ENCODE results near the gene PLCD4. TPM values are rescaled to one million over a fixed set of nuclear protein-coding genes. Genes with fewer than 3 reads are reported as not detected.

The PLCD4 gene
- total RNA-seq, 1 experiment from 2014 or later = 0.24 TPM

GRCh38 chr2:218645126-218645525, 37.4 kb downstream of the PLCD4 start:
- CTCF ChIA-PET = no interaction called here
- no peak overlapping the region for H3K27ac ChIP-seq (ENCODE audit: low read depth, low read length, poor library complexity, severe bottlenecking)
- intact Hi-C loops (cut with micrococcal nuclease; ENCODE audit: unreplicated experiment) = loop anchor here (5.0 kb wide), 2 partner anchors 238 to 353 kb away; partner anchors contain the start of gene TMBIM1

GRCh38 chr2:218648088-218648786, 40.5 kb downstream of the PLCD4 start:
- no peaks in the 10 kb centered on the region for H3K27me3 ChIP-seq (replicated peaks; ENCODE audit: insufficient read depth, low read depth, low read length, poor library complexity)
- intact Hi-C loops (cut with micrococcal nuclease; ENCODE audit: unreplicated experiment) = loop anchor here (1.0 to 5.0 kb wide), 3 partner anchors 241 to 376 kb away; partner anchors contain the start of gene TMBIM1
- no peak overlapping the region for H3K27ac ChIP-seq (ENCODE audit: low read depth, low read length, poor library complexity, severe bottlenecking)
- ChIA-PET CTCF (interaction anchor here (0.6 kb wide), 1 partner anchor 23 kb away, joined by 3 read pairs; the partner anchor contains the start of genes RNF25 and STK36), POLR2A (ENCODE audit: low non-redundant PET) (interaction anchor here (0.6 kb wide), 1 partner anchor 35 kb away, joined by 5 read pairs; no protein-coding TSS in a partner anchor)
- H3K4me3 ChIP-seq (ENCODE audit: low read depth, low read length, poor library complexity, severe bottlenecking) = no peak overlapping the region
- no peaks in the 10 kb centered on the region for H3K9me3 ChIP-seq (ENCODE audit: low read depth, low read length, poor library complexity, severe bottlenecking)
- no peaks in the 10 kb centered on the region for H3K4me1 ChIP-seq (ENCODE audit: insufficient read depth, low read length, poor library complexity, severe bottlenecking)
- TF ChIP-seq CTCF (conservative IDR thresholded peaks at IDR 0.05; ENCODE audit: low read depth, low read length) (peak; percentile 93), EZH2 (IDR thresholded peaks at IDR 0.05; ENCODE audit: borderline replicate concordance, low read depth, low read length, poor library complexity, severe bottlenecking) (no peak)
- peak; percentile 72 for DNase-seq (ENCODE audit: low spot score)
- peaks cover 84% of the 10 kb centered on the region for H3K36me3 ChIP-seq (ENCODE audit: insufficient read depth, low read length, poor library complexity, severe bottlenecking)
- no TSS peak for BruUV-seq (replicated peaks)

More at GRCh38 chr2:218645126-218645525, 37.4 kb downstream of the PLCD4 start:
- DNase-seq (ENCODE audit: low spot score) = no peak
- Histone ChIP-seq H3K27me3 (replicated peaks; ENCODE audit: insufficient read depth, low read depth, low read length, poor library complexity) (no peaks in the 10 kb centered on the region), H3K4me3 (ENCODE audit: low read depth, low read length, poor library complexity, severe bottlenecking) (no peak overlapping the region), H3K9me3 (ENCODE audit: low read depth, low read length, poor library complexity, severe bottlenecking) (no peaks in the 10 kb centered on the region), H3K36me3 (ENCODE audit: insufficient read depth, low read length, poor library complexity, severe bottlenecking) (peaks cover 85% of the 10 kb centered on the region), H3K4me1 (ENCODE audit: insufficient read depth, low read length, poor library complexity, severe bottlenecking) (no peaks in the 10 kb centered on the region)
- TF ChIP-seq EZH2 (IDR thresholded peaks at IDR 0.05; ENCODE audit: borderline replicate concordance, low read depth, low read length, poor library complexity, severe bottlenecking) = no peak
- no peak for TF ChIP-seq CTCF (conservative IDR thresholded peaks at IDR 0.05; ENCODE audit: low read depth, low read length)
- POLR2A ChIA-PET (ENCODE audit: low non-redundant PET) = no interaction called here
- no TSS peak for BruUV-seq (replicated peaks)

- Histone ChIP-seq H3K27me3 (replicated peaks; ENCODE audit: insufficient read depth, low read depth, low read length, poor library complexity) (no peaks in the 10 kb centered on the region), H3K27ac (ENCODE audit: low read depth, low read length, poor library complexity, severe bottlenecking) (no peak overlapping the region), H3K36me3 (ENCODE audit: insufficient read depth, low read length, poor library complexity, severe bottlenecking) (peaks cover 84% of the 10 kb centered on the region), H3K4me3 (ENCODE audit: low read depth, low read length, poor library complexity, severe bottlenecking) (no peak overlapping the region), H3K4me1 (ENCODE audit: insufficient read depth, low read length, poor library complexity, severe bottlenecking) (no peaks in the 10 kb centered on the region), H3K9me3 (ENCODE audit: low read depth, low read length, poor library complexity, severe bottlenecking) (no peaks in the 10 kb centered on the region)
- TF ChIP-seq EZH2 (IDR thresholded peaks at IDR 0.05; ENCODE audit: borderline replicate concordance, low read depth, low read length, poor library complexity, severe bottlenecking) (no peak), CTCF (conservative IDR thresholded peaks at IDR 0.05; ENCODE audit: low read depth, low read length) (0 out of 2 replicates have a peak, but pooled peaks have one; percentile 32)
- CTCF ChIA-PET = no interaction called here
- intact Hi-C loops (cut with micrococcal nuclease; ENCODE audit: unreplicated experiment) = loop anchor here (1.0 to 5.0 kb wide), 3 partner anchors 241 to 376 kb away; partner anchors contain the start of gene TMBIM1
- POLR2A ChIA-PET (ENCODE audit: low non-redundant PET) = no interaction called here
- no TSS peak for BruUV-seq (replicated peaks)
- DNase-seq (ENCODE audit: low spot score) = no peak
These were observed 41.0 kb downstream of the PLCD4 start for GRCh38 chr2:218648787-218649100.

Measured in A673 (cell line).